Measurements from ENCODE around the gene ITGB7.
"Not testable (repeated sequence)": the region's sequence is repeated elsewhere in the genome, so short reads cannot be mapped to it uniquely, and the experiment has no call there.

ITGB7 gene

GRCh38 chr12:53217051-53217930, 10.2 kb upstream of the ITGB7 start:
- DNase-seq = peak; percentile 71 to 75

GRCh38 chr12:53215497-53215896, 8.4 kb upstream of the ITGB7 start:
- DNase-seq = no peak

GRCh38 chr12:53214687-53215455, 7.8 kb upstream of the ITGB7 start:
- DNase-seq = no peak

- no peak for DNase-seq
These were observed 7.2 kb upstream of the ITGB7 start for GRCh38 chr12:53214221-53214620.

- peak; percentile 53 to 82 for DNase-seq
These were observed 6.3 kb upstream of the ITGB7 start for GRCh38 chr12:53213348-53213747.

GRCh38 chr12:53212931-53213330, 5.9 kb upstream of the ITGB7 start:
- DNase-seq = no peak

- no peak for DNase-seq
These were observed 4.7 kb upstream of the ITGB7 start for GRCh38 chr12:53211476-53212381.

GRCh38 chr12:53210843-53211242, 3.8 kb upstream of the ITGB7 start:
- DNase-seq = no peak

GRCh38 chr12:53208877-53209463, 1.9 kb upstream of the ITGB7 start:
- DNase-seq = peak; percentile 50

GRCh38 chr12:53208435-53208834, 1.4 kb upstream of the ITGB7 start:
- DNase-seq = no peak

GRCh38 chr12:53205747-53206419, 1.2 kb downstream of the ITGB7 start:
- peak; percentile 60 to 66 for DNase-seq

GRCh38 chr12:53204351-53204750, 2.7 kb downstream of the ITGB7 start:
- no peak for DNase-seq

GRCh38 chr12:53202316-53202715, 4.7 kb downstream of the ITGB7 start:
- DNase-seq = not testable (repeated sequence)

- DNase-seq = no peak
These were observed 5.4 kb downstream of the ITGB7 start for GRCh38 chr12:53201639-53202038.

- DNase-seq = no peak
These were observed 5.9 kb downstream of the ITGB7 start for GRCh38 chr12:53201177-53201541.

GRCh38 chr12:53200458-53201176, 6.4 kb downstream of the ITGB7 start:
- DNase-seq = peak in 1 of 2 donors; percentile 30

GRCh38 chr12:53200107-53200457, 7.0 kb downstream of the ITGB7 start:
- DNase-seq = no peak

GRCh38 chr12:53199700-53200099, 7.4 kb downstream of the ITGB7 start:
- DNase-seq = no peak

- DNase-seq = no peak
These were observed 8.5 kb downstream of the ITGB7 start for GRCh38 chr12:53198486-53199110.

GRCh38 chr12:53197011-53197640, 9.9 kb downstream of the ITGB7 start:
- DNase-seq = no peak

All from inflammatory macrophage treated with lipopolysaccharide for 1 hour (primary cell).